Ovary (tissue), 3 donors: ENCODE results near the gene SLC30A9.

Experiments
- CTCF ChIP-seq, 3 donors: fragments of 450-650 bp in 2 of 3; fragments of 200-600 bp in 1 of 3; IDR thresholded peaks; one replicate each; pipeline versions ENCODE4 v1.5.1 to v1.8.0; 2016 to 2022; ENCODE audit warnings: antibody characterized with exemption in 3 of 3, mild to moderate bottlenecking in 1 of 3
- EP300 ChIP-seq: sonication (generic); formaldehyde crosslinking; IDR thresholded peaks from one replicate; pipeline ENCODE4 v1.6.1; 2017; ENCODE audit warnings: antibody characterized with exemption
- donor health status: DM: no; HTN: no; CAD: no.

GRCh38 chr4:42122237-42122636 lies 131.9 kb downstream of the SLC30A9 start:
- TF ChIP-seq CTCF (IDR thresholded peaks at IDR 0.05) (no peak), EP300 (no peak)
